Neural cell (in vitro differentiated cells): Measurements from ENCODE around the gene BBS1. TPM values are rescaled to one million over a fixed set of nuclear protein-coding genes. Genes with fewer than 3 reads are reported as not detected.

Experiments
- H2AFZ ChIP-seq: fragments of 200-600, 300-800 bp; sonication (generic), shearing (Covaris generic); 2 replicates; pipeline ENCODE4 v1.6.0; 2014; ENCODE audit warnings: low read depth, mild to moderate bottlenecking, antibody characterized with exemption, low read length, moderate library complexity
- H3F3A ChIP-seq: fragments of 200-600 bp; shearing (Covaris generic); 2 replicates; pipeline ENCODE4 v1.6.1; 2016; ENCODE audit warnings: mild to moderate bottlenecking, moderate library complexity, mixed read lengths, antibody characterized with exemption, low read length; ENCODE audit not compliant: insufficient read depth, poor library complexity, severe bottlenecking
- H3K27ac ChIP-seq: fragments of 200-600, 300-800 bp; sonication (generic), shearing (Covaris generic); 2 replicates; pipeline ENCODE4 v1.5.1; 2014; ENCODE audit warnings: mild to moderate bottlenecking, low read length, moderate library complexity
- H3K27me3 ChIP-seq: fragments of 300-800, 200-600 bp; sonication (generic), shearing (Covaris generic); 2 replicates; pipeline ENCODE4 v1.6.0; 2014; ENCODE audit warnings: mild to moderate bottlenecking, low read depth, low read length, moderate library complexity; ENCODE audit not compliant: insufficient read depth
- H3K36me3 ChIP-seq: fragments of 300-800, 200-600 bp; sonication (generic), shearing (Covaris generic); 2 replicates; pipeline ENCODE4 v1.5.1; 2014; ENCODE audit warnings: mild to moderate bottlenecking, antibody characterized with exemption, low read length, moderate library complexity; ENCODE audit not compliant: insufficient read depth
- H3K4me2 ChIP-seq: fragments of 300-800, 200-600 bp; sonication (generic), shearing (Covaris generic); 2 replicates; pipeline ENCODE4 v1.6.0; 2014; ENCODE audit warnings: mild to moderate bottlenecking, low read length
- H3K4me3 ChIP-seq: fragments of 300-800, 200-600 bp; sonication (generic), shearing (Covaris generic); 2 replicates; pipeline ENCODE4 v1.5.1; 2014; ENCODE audit warnings: mild to moderate bottlenecking, low read length, moderate library complexity
- H3K79me2 ChIP-seq: fragments of 200-600 bp; shearing (Covaris generic); replicated peaks from 2 replicates; pipeline ENCODE4 v1.6.0; 2014; ENCODE audit warnings: mild to moderate bottlenecking, low read length, moderate library complexity; ENCODE audit not compliant: insufficient read depth
- H3K9ac ChIP-seq: fragments of 300-800, 200-600 bp; sonication (generic), shearing (Covaris generic); 2 replicates; pipeline ENCODE4 v1.6.1; 2016; ENCODE audit warnings: mild to moderate bottlenecking, low read length, mixed read lengths
- H3K9me2 ChIP-seq: fragments of 200-600 bp; shearing (Covaris generic); 2 replicates; pipeline ENCODE4 v1.6.1; 2016; ENCODE audit warnings: mild to moderate bottlenecking, low read length, mixed read lengths; ENCODE audit not compliant: insufficient read depth
- H3K9me3 ChIP-seq: fragments of 200-600, 300-800 bp; sonication (generic), shearing (Covaris generic); 2 replicates; pipeline ENCODE4 v1.6.1; 2016; ENCODE audit warnings: mild to moderate bottlenecking, mixed run types, low read length, moderate library complexity, mixed read lengths
- H4K20me1 ChIP-seq: fragments of 200-600 bp; shearing (Covaris generic); 2 replicates; pipeline ENCODE4 v1.6.1; 2016; ENCODE audit warnings: mild to moderate bottlenecking, mixed run types; ENCODE audit not compliant: insufficient read depth
- EP300 ChIP-seq: fragments of 450-650 bp; conservative IDR thresholded peaks from 2 replicates; pipeline ENCODE4 v1.6.1; 2014; ENCODE audit warnings: antibody characterized with exemption, mild to moderate bottlenecking, moderate library complexity; ENCODE audit not compliant: poor library complexity, severe bottlenecking
- MXI1 ChIP-seq: fragments of 450-650 bp; conservative IDR thresholded peaks from 2 replicates; pipeline ENCODE4 v1.6.1; 2014; ENCODE audit warnings: antibody characterized with exemption, mild to moderate bottlenecking; ENCODE audit not compliant: poor library complexity, severe bottlenecking
- POLR2AphosphoS5 ChIP-seq: IDR thresholded peaks from 2 replicates; pipeline ENCODE4 v1.6.1; 2012
- RAD21 ChIP-seq: fragments of 450-650 bp; conservative IDR thresholded peaks from 2 replicates; pipeline ENCODE4 v1.6.1; 2014; ENCODE audit warnings: antibody characterized with exemption, mild to moderate bottlenecking, moderate library complexity
- SMC3 ChIP-seq: fragments of 450-650 bp; conservative IDR thresholded peaks from 2 replicates; pipeline ENCODE4 v1.6.1; 2014; ENCODE audit warnings: antibody characterized with exemption, mild to moderate bottlenecking, moderate library complexity; ENCODE audit not compliant: poor library complexity
- TAF1 ChIP-seq: IDR thresholded peaks from 2 replicates; pipeline ENCODE4 v1.6.1; 2012; ENCODE audit warnings: low read depth
- polyA plus RNA-seq: library from polyadenylated mRNA; depleted of rRNA; stranded (reverse); fragments of >200 nt; gene quantifications from 2 replicates; pipeline ENCODE4 v1.2.3, GENCODE V29; 2014
- TF ChIP-seq, protein P1 (sequence below): IDR thresholded peaks from 2 replicates; pipeline ENCODE4 v1.6.1; 2012; ENCODE audit warnings: borderline replicate concordance
- TF ChIP-seq, protein P2 (sequence below): fragments of 450-650 bp; IDR thresholded peaks from 2 replicates; pipeline ENCODE4 v1.5.1; 2014; ENCODE audit warnings: antibody characterized with exemption, mild to moderate bottlenecking, moderate library complexity; ENCODE audit not compliant: poor library complexity, severe bottlenecking

BBS1 gene
- polyA plus RNA-seq, 1 donor from 2014 or later = 69.5 TPM

DNA sequence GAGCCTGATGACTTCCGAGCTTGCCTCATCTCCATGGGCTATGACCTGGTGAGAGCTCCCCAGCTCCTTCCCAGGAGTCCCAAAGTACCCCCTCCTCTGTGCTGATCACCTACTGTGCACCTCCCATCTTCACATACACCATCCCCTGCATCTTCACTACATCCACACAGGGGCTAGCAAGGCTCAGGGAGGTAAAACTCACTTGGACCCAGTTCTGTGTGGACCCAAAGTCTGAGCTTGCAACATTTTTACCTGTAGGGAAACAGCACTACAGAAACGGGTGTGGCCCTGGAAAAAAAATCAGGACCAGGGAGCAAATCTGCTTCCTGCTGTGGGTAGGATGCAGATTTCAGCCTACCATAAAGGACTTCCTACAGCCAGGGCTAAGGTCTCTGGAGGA is 51.8 kb downstream of the BBS1 start:
- H3K27me3 ChIP-seq = no peaks in the 10 kb centered on the region
- no peak overlapping the region for H2AFZ ChIP-seq
- no peak overlapping the region for H3K27ac ChIP-seq
- H3K79me2 ChIP-seq = no peaks in the 10 kb centered on the region
- H3K9ac ChIP-seq = no peak overlapping the region
- no peaks in the 10 kb centered on the region for H3F3A ChIP-seq
- no peak for TF ChIP-seq MXI1
- TF ChIP-seq, protein P1, sequence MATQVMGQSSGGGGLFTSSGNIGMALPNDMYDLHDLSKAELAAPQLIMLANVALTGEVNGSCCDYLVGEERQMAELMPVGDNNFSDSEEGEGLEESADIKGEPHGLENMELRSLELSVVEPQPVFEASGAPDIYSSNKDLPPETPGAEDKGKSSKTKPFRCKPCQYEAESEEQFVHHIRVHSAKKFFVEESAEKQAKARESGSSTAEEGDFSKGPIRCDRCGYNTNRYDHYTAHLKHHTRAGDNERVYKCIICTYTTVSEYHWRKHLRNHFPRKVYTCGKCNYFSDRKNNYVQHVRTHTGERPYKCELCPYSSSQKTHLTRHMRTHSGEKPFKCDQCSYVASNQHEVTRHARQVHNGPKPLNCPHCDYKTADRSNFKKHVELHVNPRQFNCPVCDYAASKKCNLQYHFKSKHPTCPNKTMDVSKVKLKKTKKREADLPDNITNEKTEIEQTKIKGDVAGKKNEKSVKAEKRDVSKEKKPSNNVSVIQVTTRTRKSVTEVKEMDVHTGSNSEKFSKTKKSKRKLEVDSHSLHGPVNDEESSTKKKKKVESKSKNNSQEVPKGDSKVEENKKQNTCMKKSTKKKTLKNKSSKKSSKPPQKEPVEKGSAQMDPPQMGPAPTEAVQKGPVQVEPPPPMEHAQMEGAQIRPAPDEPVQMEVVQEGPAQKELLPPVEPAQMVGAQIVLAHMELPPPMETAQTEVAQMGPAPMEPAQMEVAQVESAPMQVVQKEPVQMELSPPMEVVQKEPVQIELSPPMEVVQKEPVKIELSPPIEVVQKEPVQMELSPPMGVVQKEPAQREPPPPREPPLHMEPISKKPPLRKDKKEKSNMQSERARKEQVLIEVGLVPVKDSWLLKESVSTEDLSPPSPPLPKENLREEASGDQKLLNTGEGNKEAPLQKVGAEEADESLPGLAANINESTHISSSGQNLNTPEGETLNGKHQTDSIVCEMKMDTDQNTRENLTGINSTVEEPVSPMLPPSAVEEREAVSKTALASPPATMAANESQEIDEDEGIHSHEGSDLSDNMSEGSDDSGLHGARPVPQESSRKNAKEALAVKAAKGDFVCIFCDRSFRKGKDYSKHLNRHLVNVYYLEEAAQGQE = no peak
- no peak overlapping the region for H3K4me3 ChIP-seq
- no peaks in the 10 kb centered on the region for H3K9me3 ChIP-seq
- H3K36me3 ChIP-seq = no peaks in the 10 kb centered on the region
- H3K4me2 ChIP-seq = no peak overlapping the region
- no peaks in the 10 kb centered on the region for H3K9me2 ChIP-seq
- H4K20me1 ChIP-seq = no peaks in the 10 kb centered on the region

DNA sequence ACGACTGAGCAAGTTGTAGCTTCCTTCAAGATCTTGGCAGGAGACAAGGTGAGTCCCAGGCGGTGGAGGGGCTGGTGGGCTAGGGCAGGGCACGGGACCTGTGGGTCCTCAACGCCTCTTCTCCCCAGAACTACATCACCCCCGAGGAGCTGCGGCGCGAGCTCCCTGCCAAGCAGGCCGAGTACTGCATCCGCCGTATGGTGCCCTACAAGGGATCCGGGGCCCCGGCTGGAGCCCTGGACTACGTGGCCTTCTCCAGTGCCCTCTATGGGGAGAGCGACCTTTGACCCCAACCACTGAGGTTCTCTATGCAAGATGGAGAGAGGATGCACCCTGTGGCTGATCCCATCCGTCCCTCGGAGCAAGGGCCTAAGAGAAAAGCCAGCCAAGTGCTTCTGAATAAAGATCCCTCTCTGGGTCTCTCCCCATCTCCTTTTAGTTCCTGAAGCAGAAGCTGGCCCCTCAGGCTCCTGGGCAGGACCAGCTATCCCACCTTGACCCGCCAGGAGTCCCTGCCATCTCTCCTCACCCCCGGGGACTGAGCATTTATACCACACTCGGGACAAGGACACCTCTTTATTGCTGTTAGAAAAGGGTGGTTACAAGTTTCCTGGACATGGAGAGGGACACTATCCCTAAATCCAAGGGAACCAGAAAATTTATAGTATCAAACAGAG is 52.6 kb downstream of the BBS1 start:
- Histone ChIP-seq H3K79me2 (no peaks in the 10 kb centered on the region), H3K4me2 (no peak overlapping the region), H3K9me3 (no peaks in the 10 kb centered on the region), H2AFZ (no peak overlapping the region), H3K9ac (no peak overlapping the region), H3F3A (no peaks in the 10 kb centered on the region), H3K36me3 (no peaks in the 10 kb centered on the region), H3K27ac (no peak overlapping the region), H3K4me3 (no peak overlapping the region), H4K20me1 (no peaks in the 10 kb centered on the region), H3K27me3 (no peaks in the 10 kb centered on the region), H3K9me2 (no peaks in the 10 kb centered on the region)
- TF ChIP-seq POLR2AphosphoS5 = no peak
- no peak for TF ChIP-seq MXI1
- no peak for TF ChIP-seq TAF1
- TF ChIP-seq SMC3 = no peak
- TF ChIP-seq, protein P1 = no peak
- TF ChIP-seq RAD21 = no peak
- TF ChIP-seq, protein P2, sequence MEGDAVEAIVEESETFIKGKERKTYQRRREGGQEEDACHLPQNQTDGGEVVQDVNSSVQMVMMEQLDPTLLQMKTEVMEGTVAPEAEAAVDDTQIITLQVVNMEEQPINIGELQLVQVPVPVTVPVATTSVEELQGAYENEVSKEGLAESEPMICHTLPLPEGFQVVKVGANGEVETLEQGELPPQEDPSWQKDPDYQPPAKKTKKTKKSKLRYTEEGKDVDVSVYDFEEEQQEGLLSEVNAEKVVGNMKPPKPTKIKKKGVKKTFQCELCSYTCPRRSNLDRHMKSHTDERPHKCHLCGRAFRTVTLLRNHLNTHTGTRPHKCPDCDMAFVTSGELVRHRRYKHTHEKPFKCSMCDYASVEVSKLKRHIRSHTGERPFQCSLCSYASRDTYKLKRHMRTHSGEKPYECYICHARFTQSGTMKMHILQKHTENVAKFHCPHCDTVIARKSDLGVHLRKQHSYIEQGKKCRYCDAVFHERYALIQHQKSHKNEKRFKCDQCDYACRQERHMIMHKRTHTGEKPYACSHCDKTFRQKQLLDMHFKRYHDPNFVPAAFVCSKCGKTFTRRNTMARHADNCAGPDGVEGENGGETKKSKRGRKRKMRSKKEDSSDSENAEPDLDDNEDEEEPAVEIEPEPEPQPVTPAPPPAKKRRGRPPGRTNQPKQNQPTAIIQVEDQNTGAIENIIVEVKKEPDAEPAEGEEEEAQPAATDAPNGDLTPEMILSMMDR = no peak
- no peak for TF ChIP-seq EP300
